GM10266 (cell line): ENCODE results near the gene NXPE2.

Experiments used
- DNase-seq: peaks from one replicate; pipeline ENCODE4 v3.0.0; 2012; ENCODE audit errors: extremely low spot score
- TF ChIP-seq, protein P1 (sequence below): IDR thresholded peaks from 2 replicates; pipeline ENCODE4 v1.5.1; 2012; ENCODE audit warnings: mild to moderate bottlenecking, low read depth; ENCODE audit not compliant: control insufficient read depth, insufficient read depth; ENCODE audit errors: missing control alignments

The NXPE2 gene

GRCh38 chr11:114709960-114710359, 31.6 kb downstream of the NXPE2 start:
- TF ChIP-seq, protein P1, sequence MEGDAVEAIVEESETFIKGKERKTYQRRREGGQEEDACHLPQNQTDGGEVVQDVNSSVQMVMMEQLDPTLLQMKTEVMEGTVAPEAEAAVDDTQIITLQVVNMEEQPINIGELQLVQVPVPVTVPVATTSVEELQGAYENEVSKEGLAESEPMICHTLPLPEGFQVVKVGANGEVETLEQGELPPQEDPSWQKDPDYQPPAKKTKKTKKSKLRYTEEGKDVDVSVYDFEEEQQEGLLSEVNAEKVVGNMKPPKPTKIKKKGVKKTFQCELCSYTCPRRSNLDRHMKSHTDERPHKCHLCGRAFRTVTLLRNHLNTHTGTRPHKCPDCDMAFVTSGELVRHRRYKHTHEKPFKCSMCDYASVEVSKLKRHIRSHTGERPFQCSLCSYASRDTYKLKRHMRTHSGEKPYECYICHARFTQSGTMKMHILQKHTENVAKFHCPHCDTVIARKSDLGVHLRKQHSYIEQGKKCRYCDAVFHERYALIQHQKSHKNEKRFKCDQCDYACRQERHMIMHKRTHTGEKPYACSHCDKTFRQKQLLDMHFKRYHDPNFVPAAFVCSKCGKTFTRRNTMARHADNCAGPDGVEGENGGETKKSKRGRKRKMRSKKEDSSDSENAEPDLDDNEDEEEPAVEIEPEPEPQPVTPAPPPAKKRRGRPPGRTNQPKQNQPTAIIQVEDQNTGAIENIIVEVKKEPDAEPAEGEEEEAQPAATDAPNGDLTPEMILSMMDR = no peak
- DNase-seq = no peak

DNA sequence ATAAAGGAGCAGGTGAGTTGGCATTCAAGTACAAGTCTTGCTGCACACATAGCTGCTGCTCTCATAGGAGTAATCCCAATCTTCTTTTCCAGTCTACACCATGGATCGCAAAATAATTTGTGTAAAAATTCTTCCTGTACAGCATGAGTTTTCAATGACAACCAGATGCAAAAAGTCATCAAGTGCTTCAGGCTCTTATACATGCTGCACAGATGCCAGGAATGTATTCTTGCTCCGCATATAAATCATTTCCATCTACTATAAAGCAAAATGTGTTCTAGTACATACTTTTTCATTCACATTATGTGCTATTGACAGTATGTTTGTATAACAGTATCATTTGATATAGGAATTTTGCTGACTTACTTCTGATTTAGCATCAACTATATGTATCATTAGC, 35.4 kb downstream of the NXPE2 start:
- DNase-seq = no peak
- TF ChIP-seq, protein P1 = no peak

DNA sequence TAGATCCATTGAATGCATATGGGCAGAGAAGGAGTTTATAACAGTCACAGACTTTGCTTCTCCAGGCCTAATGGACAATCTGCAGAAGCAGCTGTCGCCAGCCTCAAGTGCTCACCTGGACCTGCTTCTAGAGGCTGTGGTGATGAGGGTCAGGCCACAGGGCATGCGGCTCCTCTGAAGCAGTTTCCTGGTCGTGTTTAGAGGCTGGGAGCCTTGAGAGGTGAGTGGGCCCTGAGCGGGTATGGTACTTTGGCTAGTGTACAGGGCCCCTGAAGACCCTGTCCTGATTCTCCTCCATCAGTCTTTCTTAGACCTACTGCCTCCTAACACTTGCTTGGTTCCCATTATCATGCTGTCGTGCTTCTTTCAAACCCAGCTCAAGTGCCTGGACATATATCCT, 41.2 kb downstream of the NXPE2 start:
- no peak for DNase-seq
- TF ChIP-seq, protein P1 = no peak

DNA sequence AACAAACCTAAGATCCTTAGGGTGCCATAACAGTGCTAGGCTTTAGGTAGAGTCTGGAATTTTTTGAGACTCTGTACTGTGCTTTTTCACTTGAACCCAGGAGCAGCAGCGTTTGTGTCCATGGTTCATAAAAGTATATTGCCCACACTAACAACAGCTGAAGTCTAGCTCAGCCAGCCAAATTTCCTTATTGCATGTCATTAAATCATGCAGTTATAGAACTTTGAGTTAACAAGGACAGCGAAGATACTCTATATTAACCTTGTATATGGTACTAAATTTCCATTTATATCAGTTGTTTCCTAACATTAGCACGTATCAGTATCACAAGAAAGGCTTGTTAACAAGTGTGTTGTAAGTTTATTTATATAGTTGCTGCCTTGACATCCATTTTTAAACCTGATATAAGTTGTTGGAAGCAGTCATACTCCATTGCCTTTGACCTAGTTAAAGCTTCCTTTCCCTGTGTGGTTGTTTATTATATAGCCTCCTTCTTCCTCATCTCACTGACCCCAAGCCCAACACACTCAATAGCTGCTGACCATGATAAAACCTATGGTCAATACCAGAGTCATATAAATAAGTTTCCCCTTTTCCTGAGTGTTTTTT, 46.7 kb downstream of the NXPE2 start:
- TF ChIP-seq, protein P1 = no peak
- no peak for DNase-seq

DNA sequence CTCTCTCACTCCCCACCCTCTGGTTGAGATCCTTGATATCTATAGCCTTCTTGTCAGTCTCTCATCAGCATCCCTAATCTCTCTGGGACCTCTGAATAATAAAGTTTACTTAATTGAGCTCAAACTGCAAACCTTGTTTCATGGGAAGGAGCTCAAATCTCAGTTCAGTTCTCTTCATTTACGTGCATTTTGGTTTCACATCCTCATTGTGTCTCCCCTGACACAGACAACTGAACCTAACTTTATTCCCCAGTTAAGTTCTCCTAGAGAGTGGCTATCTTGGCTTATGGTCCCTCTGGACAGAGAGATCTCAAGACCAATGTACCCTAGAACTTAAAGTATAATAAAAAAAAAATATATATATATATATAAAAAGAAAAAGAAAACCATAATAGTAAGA, 47.3 kb downstream of the NXPE2 start:
- DNase-seq = no peak
- TF ChIP-seq, protein P1 = no peak

DNA sequence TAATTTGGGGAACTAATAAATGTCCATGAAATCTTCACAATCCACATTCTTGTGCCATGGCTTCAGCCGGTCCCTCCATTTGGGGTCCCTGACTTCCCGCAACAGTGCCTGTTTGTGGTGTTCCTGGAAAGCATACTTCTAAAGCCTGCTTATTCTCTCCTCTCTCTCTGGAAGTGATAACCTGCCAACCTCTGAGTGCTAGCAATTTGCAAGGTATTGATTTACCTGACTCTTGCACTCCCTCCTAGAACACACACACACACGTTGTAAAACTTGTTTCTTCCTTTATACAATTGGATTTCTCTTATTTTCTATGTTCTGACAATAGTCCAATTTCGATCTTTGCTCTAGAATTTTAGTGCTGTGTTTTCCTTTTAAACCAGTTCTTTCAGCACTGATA, 58.5 kb downstream of the NXPE2 start:
- DNase-seq = no peak
- TF ChIP-seq, protein P1 = no peak

GRCh38 chr11:114738954-114739353, 60.6 kb downstream of the NXPE2 start:
- TF ChIP-seq, protein P1 = peak; percentile 89
- DNase-seq = peak; percentile 37
